CD4-positive, CD25-positive, alpha-beta regulatory T cell (primary cell): ENCODE data around the gene HOMER2. TPM values are rescaled to one million over a fixed set of nuclear protein-coding genes. Genes with fewer than 3 reads are reported as not detected.

Source experiments
- ATAC-seq, 2 donors: fragments of 150-1000 bp; cut with Tn5 transposase; one replicate each; pipeline ENCODE4 v1.10.0; 2021; ENCODE audit warnings: low read depth in 2 of 2, moderate number of reproducible peaks in 2 of 2, moderate library complexity in 1 of 2
- DNase-seq, 3 donors: peaks; one replicate each; pipeline versions ENCODE4 v3.0.0 to v3.0.0-alpha.2; 2012 to 2022; ENCODE audit warnings: mixed read lengths in 1 of 3
- H3K27ac ChIP-seq: one replicate; pipeline ENCODE4 v1.7.0; 2013; ENCODE audit warnings: mild to moderate bottlenecking, low read length; ENCODE audit not compliant: insufficient read depth, poor library complexity, severe bottlenecking
- H3K27me3 ChIP-seq: one replicate; pipeline ENCODE4 v1.7.0; 2013; ENCODE audit warnings: low read length; ENCODE audit not compliant: control insufficient read depth, insufficient read depth
- H3K36me3 ChIP-seq: one replicate; pipeline ENCODE4 v1.7.0; 2013; ENCODE audit warnings: mild to moderate bottlenecking, low read length, moderate library complexity; ENCODE audit not compliant: control insufficient read depth, insufficient read depth
- H3K4me1 ChIP-seq: 2 replicates; pipeline ENCODE4 v1.7.0; 2013; ENCODE audit warnings: mild to moderate bottlenecking, low read length; ENCODE audit not compliant: insufficient read depth, control insufficient read depth, poor library complexity, severe bottlenecking
- H3K4me3 ChIP-seq: one replicate; pipeline ENCODE4 v1.7.0; 2013; ENCODE audit warnings: low read depth, mild to moderate bottlenecking, low read length, moderate library complexity
- H3K9me3 ChIP-seq, 2 experiments: 1 replicate in 1 of 2; 2 replicates in 1 of 2; pipeline ENCODE4 v1.7.0; 2013; ENCODE audit warnings: low read length in 2 of 2, mild to moderate bottlenecking in 1 of 2, moderate library complexity in 1 of 2; ENCODE audit not compliant: control insufficient read depth in 2 of 2
- H3K27ac Mint-ChIP-seq, 3 donors: one replicate each; pipeline ENCODE4 v1.8.0; 2020 to 2022; ENCODE audit warnings: mild to moderate bottlenecking in 3 of 3, mixed read lengths in 3 of 3, moderate library complexity in 2 of 3
- H3K27me3 Mint-ChIP-seq: one replicate; pipeline ENCODE4 v1.8.0; 2022; ENCODE audit warnings: mild to moderate bottlenecking, mixed read lengths
- H3K36me3 Mint-ChIP-seq: one replicate; pipeline ENCODE4 v1.8.0; 2020; ENCODE audit warnings: mixed read lengths
- H3K4me1 Mint-ChIP-seq, 4 donors: one replicate each; pipeline ENCODE4 v1.8.0; 2020 to 2022; ENCODE audit warnings: mixed read lengths in 4 of 4, mild to moderate bottlenecking in 1 of 4
- H3K4me3 Mint-ChIP-seq, 4 donors: one replicate each; pipeline ENCODE4 v1.8.0; 2020 to 2022; ENCODE audit warnings: mild to moderate bottlenecking in 4 of 4, mixed read lengths in 4 of 4, moderate library complexity in 3 of 4
- H3K9me3 Mint-ChIP-seq, 7 donors: one replicate each; pipeline ENCODE4 v1.8.0; 2020 to 2022; ENCODE audit warnings: mixed read lengths in 7 of 7, mild to moderate bottlenecking in 3 of 7, moderate library complexity in 2 of 7
- polyA plus RNA-seq, 4 donors: library from polyadenylated mRNA; unstranded; fragments of 300-500 nt; fragmentation: Illumina TruSeq; gene quantifications; one replicate each; pipeline ENCODE4 v1.2.3, GENCODE V29; 2021
- total RNA-seq: library from RNA; stranded (reverse); gene quantifications from one replicate; pipeline ENCODE4 v1.2.3, GENCODE V29; 2022

The HOMER2 gene
- total and polyA plus RNA-seq, 5 donors from 2014 or later: 2.6 to 9.4 (median 3.4) TPM

GRCh38 chr15:82833362-82833682, 119.2 kb downstream of the HOMER2 start:
- H3K4me1 Mint-ChIP-seq: peaks cover 19 to 30% (median 24%) of the 10 kb centered on the region in 4 donors
- H3K36me3 ChIP-seq: peaks cover 88% of the 10 kb centered on the region
- H3K27me3 ChIP-seq: no peaks in the 10 kb centered on the region
- no peaks in the 10 kb centered on the region for H3K4me1 ChIP-seq
- DNase-seq (no peak), ATAC-seq (no peak)
- H3K36me3 Mint-ChIP-seq: peaks cover 72% of the 10 kb centered on the region
- H3K4me3 ChIP-seq: no peak overlapping the region
- peak overlapping the region in 1 of 3 donors; percentile 67 for H3K27ac Mint-ChIP-seq
- no peaks in the 10 kb centered on the region for H3K9me3 ChIP-seq
- no peak overlapping the region for H3K4me3 Mint-ChIP-seq
- H3K9me3 Mint-ChIP-seq: peaks cover 0 to 4% (median 0%) of the 10 kb centered on the region in 7 donors
- no peaks in the 10 kb centered on the region for H3K27me3 Mint-ChIP-seq
- no peak overlapping the region for H3K27ac ChIP-seq

- Histone ChIP-seq H3K4me3 (no peak overlapping the region), H3K36me3 (peaks cover 93% of the 10 kb centered on the region), H3K27me3 (no peaks in the 10 kb centered on the region), H3K27ac (no peak overlapping the region), H3K9me3 (no peaks in the 10 kb centered on the region), H3K4me1 (no peaks in the 10 kb centered on the region)
- Mint-ChIP-seq H3K4me3 (peak overlapping the region in 1 of 4 donors; percentile 21), H3K27ac (peak overlapping the region in 2 of 3 donors; percentile 26 to 67), H3K9me3 (peaks cover 0 to 1% (median 0%) of the 10 kb centered on the region in 7 donors), H3K36me3 (peaks cover 73% of the 10 kb centered on the region), H3K27me3 (no peaks in the 10 kb centered on the region), H3K4me1 (peaks cover 19 to 30% (median 24%) of the 10 kb centered on the region in 4 donors)
- peak; percentile 66 to 70 for ATAC-seq
- peak in 1 of 3 donors; percentile 63 for DNase-seq
Observed at GRCh38 chr15:82832601-82833361, 119.7 kb downstream of the HOMER2 start.

- no peaks in the 10 kb centered on the region for H3K9me3 Mint-ChIP-seq
- peaks cover 19 to 30% (median 24%) of the 10 kb centered on the region in 4 donors for H3K4me1 Mint-ChIP-seq
- H3K4me3 Mint-ChIP-seq: no peak overlapping the region
- no peaks in the 10 kb centered on the region for H3K27me3 Mint-ChIP-seq
- Histone ChIP-seq H3K27me3 (no peaks in the 10 kb centered on the region), H3K9me3 (no peaks in the 10 kb centered on the region), H3K4me3 (no peak overlapping the region), H3K36me3 (peaks cover 97% of the 10 kb centered on the region), H3K27ac (no peak overlapping the region), H3K4me1 (no peaks in the 10 kb centered on the region)
- peak overlapping the region in 2 of 3 donors; percentile 26 to 67 for H3K27ac Mint-ChIP-seq
- DNase-seq (no peak), ATAC-seq (no peak)
- peaks cover 68% of the 10 kb centered on the region for H3K36me3 Mint-ChIP-seq
Observed at GRCh38 chr15:82831894-82832600, 120.5 kb downstream of the HOMER2 start.

GRCh38 chr15:82830427-82831173, 121.9 kb downstream of the HOMER2 start:
- ATAC-seq (no peak), DNase-seq (no peak)
- no peaks in the 10 kb centered on the region for H3K4me1 ChIP-seq
- Mint-ChIP-seq H3K36me3 (peaks cover 68% of the 10 kb centered on the region), H3K4me1 (peaks cover 17 to 30% (median 23%) of the 10 kb centered on the region in 4 donors), H3K4me3 (no peak overlapping the region), H3K27ac (peak overlapping the region in 1 of 3 donors; percentile 5), H3K9me3 (no peaks in the 10 kb centered on the region), H3K27me3 (no peaks in the 10 kb centered on the region)
- H3K27me3 ChIP-seq: no peaks in the 10 kb centered on the region
- no peaks in the 10 kb centered on the region for H3K9me3 ChIP-seq
- H3K27ac ChIP-seq: no peak overlapping the region
- peaks cover 97% of the 10 kb centered on the region for H3K36me3 ChIP-seq
- H3K4me3 ChIP-seq: no peak overlapping the region

GRCh38 chr15:82829234-82829633, 123.3 kb downstream of the HOMER2 start:
- Histone ChIP-seq H3K27me3 (no peaks in the 10 kb centered on the region), H3K4me3 (no peak overlapping the region), H3K9me3 (no peaks in the 10 kb centered on the region), H3K36me3 (peaks cover 98% of the 10 kb centered on the region), H3K27ac (no peak overlapping the region), H3K4me1 (no peaks in the 10 kb centered on the region)
- Mint-ChIP-seq H3K36me3 (peaks cover 62% of the 10 kb centered on the region), H3K9me3 (no peaks in the 10 kb centered on the region), H3K4me1 (peaks cover 17 to 30% (median 23%) of the 10 kb centered on the region in 4 donors), H3K27me3 (no peaks in the 10 kb centered on the region), H3K27ac (peak overlapping the region in 2 of 3 donors; percentile 31 to 69), H3K4me3 (no peak overlapping the region)
- ATAC-seq (no peak), DNase-seq (no peak)

GRCh38 chr15:82828075-82828474, 124.4 kb downstream of the HOMER2 start:
- Mint-ChIP-seq H3K27me3 (no peaks in the 10 kb centered on the region), H3K4me3 (no peak overlapping the region), H3K4me1 (peaks cover 17 to 30% (median 22%) of the 10 kb centered on the region in 4 donors), H3K36me3 (peaks cover 55% of the 10 kb centered on the region), H3K9me3 (no peaks in the 10 kb centered on the region), H3K27ac (peak overlapping the region in 2 of 3 donors; percentile 38 to 44)
- ATAC-seq (no peak), DNase-seq (no peak)
- no peaks in the 10 kb centered on the region for H3K4me1 ChIP-seq
- no peaks in the 10 kb centered on the region for H3K9me3 ChIP-seq
- no peaks in the 10 kb centered on the region for H3K27me3 ChIP-seq
- H3K4me3 ChIP-seq: no peak overlapping the region
- no peak overlapping the region for H3K27ac ChIP-seq
- peaks cover 99% of the 10 kb centered on the region for H3K36me3 ChIP-seq

- H3K27ac Mint-ChIP-seq: peak overlapping the region in 1 of 3 donors; percentile 60
- H3K4me3 Mint-ChIP-seq: no peak overlapping the region
- Histone ChIP-seq H3K27ac (no peak overlapping the region), H3K9me3 (no peaks in the 10 kb centered on the region), H3K4me1 (no peaks in the 10 kb centered on the region), H3K4me3 (no peak overlapping the region), H3K36me3 (peaks cover 87% of the 10 kb centered on the region), H3K27me3 (no peaks in the 10 kb centered on the region)
- no peak for ATAC-seq
- DNase-seq: no peak
- peaks cover 0 to 1% (median 0%) of the 10 kb centered on the region in 7 donors for H3K9me3 Mint-ChIP-seq
- peaks cover 0 to 7% (median 5%) of the 10 kb centered on the region in 4 donors for H3K4me1 Mint-ChIP-seq
- no peaks in the 10 kb centered on the region for H3K27me3 Mint-ChIP-seq
- peaks cover 46% of the 10 kb centered on the region for H3K36me3 Mint-ChIP-seq
Observed at GRCh38 chr15:82823049-82823448, 129.5 kb downstream of the HOMER2 start.
